Activated naive CD8-positive, alpha-beta T cell treated with anti-CD3 and anti-CD28 coated beads, Interleukin-2, amount 50 U/mL, for 16 hours (primary cell): ENCODE data around the gene RAD18.

Experiments used
- DNase-seq: peaks from one replicate; pipeline ENCODE4 v3.0.0-alpha.2; 2020; ENCODE audit warnings: low read depth, low spot score

RAD18 gene

DNA sequence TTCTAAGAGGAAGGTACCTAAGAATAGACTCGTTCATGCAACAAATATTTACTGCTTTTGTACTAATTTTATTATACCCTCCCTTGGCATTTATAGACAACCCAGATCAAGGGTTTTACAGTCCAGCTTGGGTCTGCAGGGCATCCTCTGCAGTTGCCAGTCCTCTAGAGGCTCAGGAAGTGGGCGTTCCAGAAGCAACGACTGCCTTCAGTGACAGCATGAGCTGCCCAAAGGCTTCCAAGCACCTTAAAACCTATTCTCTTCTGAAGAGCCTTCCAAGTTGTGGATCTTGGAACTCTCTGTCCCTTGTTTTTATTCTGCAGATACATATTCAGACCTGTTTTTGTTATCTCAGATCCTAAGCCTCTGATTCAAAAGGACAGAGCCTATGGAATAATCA is 95.6 kb downstream of the RAD18 start:
- no peak for DNase-seq

DNA sequence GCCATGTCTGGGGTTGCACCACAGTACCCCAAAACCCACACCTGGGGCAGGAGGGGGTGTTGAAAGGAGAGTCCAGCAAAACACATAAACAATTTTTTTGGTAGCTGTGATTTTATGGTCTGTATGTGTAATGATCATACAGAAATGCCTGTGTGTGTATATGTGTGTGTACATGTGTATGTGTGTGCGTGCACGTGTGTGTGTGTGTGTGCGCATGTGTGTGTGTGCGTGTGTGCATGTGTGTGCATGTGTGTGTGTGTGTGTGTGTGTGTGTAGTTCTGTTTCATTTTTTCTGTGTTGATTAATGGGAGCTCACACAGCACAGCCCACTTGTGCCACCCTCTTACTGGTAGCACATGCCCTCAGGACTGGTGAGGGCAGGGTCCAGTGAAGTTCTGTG is 97.6 kb downstream of the RAD18 start:
- DNase-seq = no peak

DNA sequence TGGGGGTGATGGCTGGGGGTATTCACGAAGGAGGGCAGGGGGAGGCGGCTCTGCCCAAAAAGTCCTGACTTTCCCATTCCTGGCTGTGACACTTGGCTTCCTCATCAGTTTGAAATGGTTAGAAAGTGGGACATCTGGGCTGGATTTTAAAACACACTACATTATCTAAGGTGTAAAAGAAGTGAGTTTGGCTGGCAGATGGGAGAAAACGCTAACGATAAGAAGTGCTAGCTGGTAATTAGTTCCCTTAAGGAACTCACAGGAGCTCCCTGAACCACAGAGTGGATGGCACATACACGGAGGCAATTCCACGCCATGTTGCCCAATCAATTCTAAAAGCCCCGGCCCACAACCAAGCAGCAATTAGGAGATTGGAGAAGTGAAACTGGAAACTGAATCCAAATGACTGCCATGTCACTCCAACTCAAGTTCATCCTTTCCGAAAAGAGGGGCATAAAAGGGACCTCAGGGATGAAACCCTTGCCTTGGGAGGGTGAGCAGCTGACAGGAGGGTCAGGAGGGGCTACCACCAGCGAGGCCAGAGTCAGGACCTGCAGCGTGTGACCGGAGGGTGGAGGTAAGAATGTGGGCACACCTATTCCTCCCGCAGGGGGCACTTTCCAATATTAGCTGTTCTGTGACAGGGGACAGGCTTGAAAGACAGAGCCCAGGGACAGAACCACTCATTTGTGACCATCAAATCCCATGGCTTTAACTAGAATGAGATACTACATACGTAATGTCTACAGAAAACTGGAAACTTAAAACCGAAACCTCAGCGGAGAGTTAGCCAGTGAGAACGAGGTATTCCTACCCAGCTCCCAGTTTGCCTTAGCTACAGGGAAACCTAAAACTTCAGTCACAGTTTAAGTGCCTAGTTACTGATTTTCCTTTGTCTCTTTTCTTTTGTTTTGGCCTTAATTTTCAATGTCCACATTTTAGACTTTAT is 98.6 kb downstream of the RAD18 start:
- DNase-seq = no peak

DNA sequence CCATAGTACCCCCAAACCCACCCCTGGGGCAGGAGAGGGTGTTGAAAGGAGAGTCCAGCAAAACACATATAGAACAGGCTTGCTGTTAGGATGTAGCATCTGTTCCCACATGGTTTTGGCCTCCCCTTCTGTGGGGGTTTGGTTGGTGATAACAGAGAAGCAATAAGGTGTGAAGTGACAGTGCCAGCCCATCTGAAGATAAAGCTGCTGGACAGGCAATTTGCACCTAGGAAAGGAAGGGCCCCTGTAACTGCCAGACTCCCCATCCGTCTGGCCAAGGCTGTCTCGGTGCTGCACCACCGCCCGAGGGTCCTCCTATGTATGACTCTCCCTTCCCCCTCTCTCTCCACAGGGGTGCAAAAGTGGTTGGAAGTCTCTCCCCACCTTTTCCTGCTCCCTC is 99.4 kb downstream of the RAD18 start:
- no peak for DNase-seq

DNA sequence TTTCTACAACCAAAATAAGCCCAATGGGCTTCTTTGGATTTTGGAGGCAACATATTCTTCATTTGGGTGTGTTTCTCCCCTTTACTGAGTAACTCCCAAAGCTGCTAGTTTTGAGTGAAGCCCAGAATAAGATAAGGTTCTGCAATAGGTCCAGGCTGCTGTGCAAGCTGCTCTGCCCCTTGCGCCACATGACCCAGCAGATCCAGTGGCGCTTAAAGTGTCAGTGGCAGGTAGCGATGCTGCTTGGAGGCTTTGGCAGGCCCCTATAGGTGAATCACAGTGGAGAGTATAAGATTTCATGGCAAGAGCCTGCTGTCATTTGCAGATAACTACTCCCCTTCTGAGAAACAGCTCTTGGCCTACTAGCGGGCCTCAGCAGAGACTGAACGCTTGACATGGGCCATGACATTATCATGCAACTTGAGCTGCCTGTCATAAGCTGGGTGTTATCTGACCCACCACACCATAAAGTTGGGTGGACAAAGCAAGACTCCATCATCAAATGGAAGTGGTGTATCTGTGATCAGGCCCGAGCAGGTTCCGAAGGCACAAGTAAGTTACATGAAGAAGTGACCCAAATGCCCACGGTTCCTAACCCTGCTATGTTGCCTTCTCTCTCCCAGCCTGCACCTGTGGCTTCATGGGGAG is 105.4 kb downstream of the RAD18 start:
- no peak for DNase-seq

DNA sequence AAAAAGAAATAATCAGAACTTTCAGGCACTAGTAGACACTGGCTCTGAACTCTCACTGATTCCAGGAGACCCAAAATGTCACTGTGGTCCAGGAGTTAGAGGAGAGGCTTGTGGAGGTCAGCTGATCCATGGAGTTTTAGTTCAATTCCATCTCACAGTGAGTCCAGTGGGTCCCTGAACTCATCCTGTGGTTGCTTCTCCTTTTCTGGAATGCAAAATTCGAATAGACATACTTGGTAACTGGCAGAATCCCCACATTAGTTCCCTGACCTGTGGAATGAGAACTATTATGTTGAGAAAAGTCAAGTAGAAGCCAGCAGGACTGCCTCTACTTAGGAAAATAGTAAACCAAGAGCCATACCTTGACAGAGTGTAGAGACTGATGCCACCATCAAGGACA is 106.6 kb downstream of the RAD18 start:
- DNase-seq = no peak

DNA sequence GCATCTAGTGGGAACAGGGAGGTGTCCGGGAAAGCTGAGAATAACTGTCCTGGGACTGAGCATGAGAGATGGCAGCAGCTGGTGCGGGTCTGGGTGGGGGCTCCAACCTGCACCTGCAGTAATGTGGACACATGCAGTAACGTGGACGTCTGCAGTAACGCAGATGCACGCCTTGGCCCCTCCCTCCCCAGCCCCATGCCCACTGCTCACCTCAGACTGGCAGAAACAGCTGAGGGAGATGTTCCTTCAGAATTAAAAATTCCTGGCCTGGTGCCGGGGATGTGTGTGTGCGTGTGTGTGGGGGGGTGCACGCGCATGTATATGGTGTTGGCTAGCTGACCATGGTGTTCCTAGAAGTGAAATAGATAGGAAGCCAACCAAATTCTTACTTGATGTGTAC is 107.2 kb downstream of the RAD18 start:
- DNase-seq = no peak

DNA sequence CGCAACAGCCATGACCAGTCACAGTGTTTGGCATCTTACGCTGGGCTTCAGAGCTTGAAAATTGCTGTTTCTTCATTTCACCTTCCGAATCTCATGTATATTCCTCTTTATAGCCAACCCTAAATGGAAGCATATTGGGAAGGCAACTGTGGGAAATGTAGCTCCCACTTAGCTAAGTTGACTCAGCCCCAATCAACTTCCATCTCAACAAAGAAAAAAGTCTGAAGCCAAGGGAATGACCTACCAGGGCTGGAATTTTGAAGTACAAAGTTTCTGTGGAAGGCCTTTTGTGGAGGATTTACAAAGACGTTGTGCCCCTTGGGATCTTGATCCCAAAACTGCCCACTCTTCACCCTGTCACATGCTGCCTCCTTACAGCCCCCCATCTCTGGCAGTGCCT is 108.6 kb downstream of the RAD18 start:
- no peak for DNase-seq

DNA sequence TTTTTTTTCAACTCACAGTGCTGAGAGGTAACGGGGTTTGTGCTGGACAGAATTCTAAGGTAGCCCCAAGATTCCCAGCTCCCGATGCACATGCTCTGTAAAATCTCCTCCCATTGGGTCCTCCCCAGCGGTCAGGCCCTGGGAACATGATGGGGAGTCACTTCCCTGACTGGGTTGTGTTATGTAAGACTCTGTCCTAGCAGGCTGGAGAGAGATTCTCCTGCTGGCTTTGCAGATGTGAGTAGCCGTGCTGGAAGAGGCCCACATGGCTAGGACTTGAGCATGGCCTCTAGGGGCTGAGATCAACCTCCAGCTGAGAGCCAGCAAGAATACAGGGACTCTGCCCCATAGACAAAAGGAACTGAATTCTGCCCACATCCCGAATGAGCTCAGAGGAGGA is 110.2 kb downstream of the RAD18 start:
- DNase-seq = no peak

DNA sequence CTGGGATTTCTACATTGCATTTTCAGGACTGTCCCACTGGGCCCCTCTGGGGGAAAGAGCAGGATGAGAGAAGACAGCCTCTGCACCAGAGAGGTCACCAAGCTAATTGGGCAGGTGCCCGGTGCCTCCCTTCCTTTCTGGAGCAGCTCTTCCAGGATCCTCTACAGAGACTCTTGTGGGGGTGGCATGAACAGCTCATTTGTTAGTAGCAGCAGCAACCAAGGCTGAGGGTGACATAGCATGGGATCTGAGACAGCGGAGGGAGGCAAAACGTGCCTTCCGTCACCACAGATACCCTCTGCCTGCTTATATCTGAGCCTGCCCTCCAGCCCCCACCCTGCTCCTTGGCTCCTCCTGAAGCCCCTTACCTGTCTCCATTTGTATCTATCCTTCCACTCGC is 110.8 kb downstream of the RAD18 start:
- DNase-seq = no peak

DNA sequence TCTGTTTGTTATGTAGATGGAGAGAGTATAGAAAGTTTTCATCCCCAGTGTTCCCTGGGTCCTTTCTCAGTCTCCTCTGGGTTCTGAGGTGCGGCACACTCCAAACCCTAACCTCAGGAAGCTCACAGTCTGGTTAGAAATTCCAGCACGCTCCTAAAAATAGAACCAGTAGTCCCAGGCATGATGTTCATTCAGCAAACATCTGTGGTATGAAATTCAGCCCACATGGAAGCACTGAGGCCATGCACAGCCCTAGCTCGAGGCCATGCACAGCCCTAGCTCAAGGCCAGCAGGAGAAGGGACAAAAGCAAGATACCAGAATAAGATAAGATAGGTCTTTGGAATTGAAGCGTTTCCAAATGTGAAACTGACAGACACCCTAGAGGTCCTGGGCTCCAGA is 111.6 kb downstream of the RAD18 start:
- DNase-seq = no peak

DNA sequence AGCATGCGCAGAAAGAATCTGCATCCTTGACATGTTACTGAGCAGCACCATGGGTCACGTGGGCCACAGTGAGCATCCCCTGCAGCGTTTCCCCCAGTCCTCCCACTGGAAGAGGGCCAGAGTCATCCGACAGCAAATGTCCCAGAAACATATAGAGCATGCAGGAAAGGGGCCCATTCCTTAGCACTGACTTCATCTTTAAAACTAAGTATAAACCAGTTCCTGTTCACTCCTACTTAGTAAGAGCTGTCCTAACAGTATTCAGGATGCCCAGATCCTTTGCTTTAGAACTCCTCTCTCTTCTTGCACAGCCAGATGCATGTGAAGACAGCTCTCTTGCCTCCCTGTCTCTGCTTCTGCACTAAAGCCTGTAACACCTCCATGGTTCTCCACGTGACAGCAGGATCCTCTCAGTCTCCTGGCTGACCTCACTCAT is 114.6 kb downstream of the RAD18 start:
- DNase-seq = no peak

DNA sequence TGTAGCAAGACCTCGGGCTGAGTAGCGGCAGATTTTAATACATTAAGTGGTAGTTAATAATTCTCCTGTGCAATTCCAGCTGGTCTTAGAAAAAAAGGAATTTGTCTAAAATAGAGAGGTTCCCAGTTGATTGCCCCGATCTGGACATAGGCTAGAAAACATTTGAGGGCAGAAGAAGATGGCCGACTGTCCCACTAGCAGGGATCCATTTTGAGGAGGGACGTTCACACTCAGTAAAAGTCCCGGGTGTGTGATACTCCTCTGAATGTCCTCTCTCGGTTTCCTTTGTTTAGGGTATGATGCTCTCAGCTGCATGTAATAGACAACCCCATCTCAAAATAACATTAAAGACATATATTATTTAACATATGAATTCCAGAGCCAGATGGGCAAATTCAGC is 116.0 kb downstream of the RAD18 start:
- DNase-seq = no peak

DNA sequence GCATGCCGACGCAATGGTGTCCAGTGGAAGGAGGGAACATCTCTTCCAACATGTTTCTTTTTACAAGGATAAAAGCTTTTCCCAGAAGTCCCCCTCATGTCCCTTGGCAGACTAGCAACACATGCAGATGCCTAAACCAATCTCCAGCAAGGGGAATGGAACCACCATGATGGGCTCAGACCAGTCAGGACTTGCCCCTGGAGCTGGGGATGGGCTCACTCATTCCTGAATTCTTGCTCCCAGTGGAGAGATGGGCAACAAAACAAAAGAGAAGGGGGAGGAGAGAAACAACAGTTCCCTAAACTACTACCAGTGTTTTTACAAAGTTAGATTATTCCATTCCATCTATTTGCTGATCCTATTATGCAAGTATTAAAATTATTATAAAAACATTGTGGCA is 117.1 kb downstream of the RAD18 start:
- DNase-seq = no peak

DNA sequence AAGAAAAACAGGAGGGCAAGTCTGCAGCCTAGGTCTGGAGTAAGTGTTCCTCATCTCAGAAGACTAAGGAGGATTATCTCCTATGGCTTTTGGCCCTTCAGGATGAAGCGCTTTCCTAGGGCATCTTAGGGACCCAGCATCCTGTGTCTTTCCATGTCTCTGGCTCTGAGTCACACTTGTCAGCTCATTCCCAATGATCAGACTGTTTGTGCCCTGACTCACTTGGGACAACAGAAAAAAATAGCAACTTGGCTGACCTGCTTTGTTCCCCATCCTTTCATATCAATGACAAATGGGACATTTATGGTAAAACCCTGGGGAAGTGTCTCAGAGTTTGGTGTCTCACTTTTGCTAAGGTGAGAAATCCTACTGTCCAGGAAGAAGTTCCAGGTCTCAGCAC is 117.6 kb downstream of the RAD18 start:
- no peak for DNase-seq

DNA sequence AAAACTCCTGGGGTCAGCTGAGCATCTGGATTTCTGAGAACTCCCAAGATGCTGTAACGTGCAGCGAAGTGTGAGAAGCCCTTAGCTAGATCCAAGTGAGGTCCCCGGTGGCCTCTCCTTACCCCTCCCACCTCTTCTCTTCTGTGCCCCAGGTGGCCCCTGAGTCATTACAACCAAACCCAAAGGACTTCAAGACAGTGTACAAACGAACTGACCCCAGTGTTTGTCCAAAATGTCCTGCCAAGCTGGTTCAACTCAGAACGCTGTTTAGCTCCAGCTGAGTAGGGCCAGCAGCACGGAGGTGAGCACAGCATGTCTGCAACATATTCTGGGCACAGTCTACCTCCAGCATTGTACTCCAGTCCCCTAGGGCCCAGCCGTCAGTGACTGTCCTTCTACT is 119.9 kb downstream of the RAD18 start:
- no peak for DNase-seq

DNA sequence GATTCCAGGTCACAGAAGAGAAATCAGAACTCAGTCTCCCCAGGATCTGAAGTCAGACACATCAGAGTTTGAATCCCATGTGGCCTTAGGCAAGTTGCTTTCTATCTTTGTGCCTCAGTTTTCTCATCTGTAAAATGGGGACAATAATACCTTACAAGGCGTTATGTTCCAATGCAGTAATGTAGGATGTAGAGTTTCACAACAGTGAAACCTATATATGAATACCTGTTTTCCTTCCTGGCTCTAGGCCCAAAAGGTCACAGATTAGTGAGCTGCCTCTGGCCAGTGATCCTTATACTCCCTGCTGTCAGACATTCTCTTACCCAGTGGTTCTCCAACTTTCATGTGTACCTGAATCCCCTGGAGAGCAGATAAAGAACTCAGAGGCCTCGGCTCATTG is 121.0 kb downstream of the RAD18 start:
- DNase-seq = no peak

DNA sequence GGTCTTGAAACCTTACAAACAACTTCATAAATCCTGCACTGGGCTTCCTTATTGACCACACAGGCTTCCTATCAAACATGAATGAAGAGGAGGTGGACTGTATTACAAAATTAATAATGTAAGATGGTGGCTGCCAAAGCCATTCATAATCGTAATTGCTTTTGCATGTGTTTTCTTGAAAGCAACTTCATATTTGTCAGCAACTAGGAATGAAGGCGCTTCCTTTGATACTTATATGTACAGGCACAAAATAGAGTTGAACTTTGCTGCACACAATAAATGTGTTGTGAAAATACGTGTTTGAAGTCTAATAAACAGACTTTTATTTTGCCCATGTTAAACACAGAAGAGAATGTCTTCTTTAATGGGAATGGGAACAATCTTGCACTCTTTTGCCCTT is 121.8 kb downstream of the RAD18 start:
- DNase-seq = no peak

DNA sequence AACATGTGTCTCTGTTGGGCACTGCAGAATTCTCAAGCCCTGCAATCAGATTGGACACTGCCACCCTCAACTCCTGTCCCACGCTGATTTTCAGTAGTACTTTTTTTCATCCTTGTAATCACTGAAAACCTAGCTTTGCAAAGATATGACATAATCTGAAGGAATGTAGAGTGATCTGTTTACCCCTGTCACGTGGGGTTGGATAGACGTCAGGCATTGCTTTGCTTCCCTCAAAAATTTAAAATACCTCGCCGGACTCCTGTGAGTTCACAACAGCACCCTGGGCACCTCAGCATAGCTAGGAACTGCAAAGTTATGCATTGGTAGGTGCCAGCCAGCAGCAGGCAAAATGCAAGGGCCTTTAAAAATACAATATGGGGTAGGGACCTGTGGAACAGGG is 122.7 kb downstream of the RAD18 start:
- no peak for DNase-seq

DNA sequence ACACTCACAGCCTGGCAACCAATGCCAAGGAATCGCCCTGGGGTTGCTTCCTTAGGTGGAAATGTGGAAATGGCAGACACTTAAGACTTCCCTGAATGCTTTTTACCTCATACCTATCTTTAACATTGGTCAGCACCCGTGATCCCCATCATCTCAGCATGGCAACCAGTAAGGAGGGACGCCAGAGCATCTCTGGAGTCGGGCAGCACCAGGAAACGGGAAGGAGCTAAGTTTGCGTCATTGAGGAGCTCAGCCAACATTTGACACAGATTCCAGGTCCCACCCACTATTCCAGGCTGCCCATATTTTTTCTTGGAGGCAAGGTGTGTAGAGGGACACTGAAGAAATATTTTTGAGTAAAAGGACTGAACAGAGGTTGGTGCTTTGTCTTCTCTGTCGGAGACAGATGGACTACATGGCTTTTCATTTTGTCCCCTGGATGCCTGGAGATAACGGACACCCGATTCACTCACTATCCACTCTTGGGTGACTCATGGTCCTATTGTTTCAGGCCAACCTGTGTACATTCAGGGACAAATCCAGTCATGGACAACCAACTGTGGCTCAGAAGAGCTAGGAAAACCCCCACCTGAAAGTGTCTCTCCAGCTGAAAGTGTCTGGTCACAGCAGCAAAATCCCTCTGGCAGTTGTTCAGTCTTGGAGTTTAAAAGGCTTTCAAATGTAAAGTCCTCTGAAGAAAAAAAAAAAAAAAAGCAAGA is 123.5 kb downstream of the RAD18 start:
- DNase-seq = no peak

DNA sequence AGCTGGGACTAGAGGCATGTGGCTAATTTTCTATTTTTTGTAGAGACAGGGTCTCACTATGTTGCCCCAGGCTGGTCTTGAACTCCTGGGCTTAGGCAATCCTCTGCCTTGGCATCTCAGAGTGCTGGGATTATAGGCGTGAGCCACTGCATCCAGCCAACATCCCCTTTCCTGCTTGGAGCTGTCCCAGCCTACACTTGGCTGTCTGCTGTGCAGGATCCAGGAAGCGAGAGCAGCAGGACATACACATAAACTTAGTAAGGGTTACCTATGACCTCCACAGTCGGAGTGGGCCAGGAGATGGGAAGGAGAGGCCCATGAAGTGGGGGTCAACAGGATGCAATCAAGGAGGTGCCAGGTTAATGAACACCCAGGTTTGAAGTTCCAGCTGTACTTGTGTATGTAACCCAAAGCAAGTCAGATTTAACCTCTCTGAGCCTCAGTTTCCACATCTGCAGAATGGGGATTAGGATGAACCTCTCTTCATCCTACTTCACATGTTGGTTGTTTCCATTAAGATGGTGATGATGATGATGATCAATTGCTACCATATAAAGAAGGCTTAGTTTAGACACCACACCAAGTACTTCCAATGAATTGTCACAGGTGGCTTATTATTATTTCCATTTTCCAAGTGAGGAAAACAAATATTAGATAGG is 124.4 kb downstream of the RAD18 start:
- no peak for DNase-seq

DNA sequence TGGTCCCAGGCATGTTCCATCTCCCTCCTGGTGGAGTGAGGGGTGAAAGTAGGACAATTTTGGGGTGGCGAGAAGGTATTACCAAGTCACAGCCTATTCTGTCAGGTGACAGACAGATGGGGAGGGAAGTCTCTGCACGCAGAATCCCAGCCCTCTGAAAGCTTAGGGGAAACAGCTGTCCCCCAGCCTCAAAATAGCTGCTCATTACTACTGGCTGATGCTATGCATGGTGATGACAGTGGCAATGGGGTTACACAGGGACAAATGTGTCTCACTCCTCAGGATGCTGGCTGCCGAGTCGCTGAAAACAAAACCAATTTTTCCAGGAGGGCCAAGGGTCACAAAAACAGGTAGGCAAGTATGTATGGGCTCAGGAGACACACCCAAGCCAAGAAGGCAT is 125.0 kb downstream of the RAD18 start:
- DNase-seq = no peak
